ENCODE results near the gene RASA3. TPM values are rescaled to one million over a fixed set of nuclear protein-coding genes. Genes with fewer than 3 reads are reported as not detected.

The RASA3 gene
- total and polyA plus RNA-seq, 11 donors, result 4.8 to 24.2 (median 9.7) TPM

DNA sequence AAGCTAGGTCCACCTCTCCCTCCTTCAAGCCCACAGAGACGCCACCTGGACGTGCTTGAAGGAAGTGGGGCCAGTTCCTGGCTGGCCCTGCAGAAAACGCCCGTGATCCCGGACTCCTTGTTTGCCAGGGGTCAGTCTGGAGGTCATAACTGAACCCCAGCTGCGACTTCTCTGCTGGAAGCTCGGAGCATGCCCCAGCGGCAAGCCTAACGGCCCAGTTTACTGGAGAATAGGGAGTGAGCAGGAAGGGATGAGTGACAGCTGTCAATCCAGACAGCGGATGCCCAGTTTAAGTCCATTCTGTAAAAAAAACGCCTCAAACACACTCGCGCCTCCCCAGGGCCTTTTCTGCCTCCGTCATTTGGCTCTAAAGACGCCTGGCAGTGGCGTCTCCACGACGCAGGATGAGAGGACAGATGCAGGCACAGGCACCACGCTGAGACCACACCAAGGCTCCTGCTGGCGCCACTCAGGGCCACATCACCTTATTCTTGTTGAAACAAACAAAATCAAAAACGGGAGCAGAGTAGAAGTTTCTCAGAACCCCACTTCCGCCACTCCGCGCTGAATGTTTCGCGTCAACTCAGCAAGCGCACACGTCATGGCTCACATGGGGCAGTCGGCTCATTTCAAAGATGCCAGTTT is 57.6 kb downstream of the RASA3 start:
- peak in 3 of 5 donors; percentile 13 to 42 (median 21) for DNase-seq
- ATAC-seq, result no peak
- intact Hi-C loops (cut with DNase I), result no loop called here
- Histone ChIP-seq H3K36me3 (peaks cover 0 to 31% (median 0%) of the 10 kb centered on the region in 9 donors), H3K4me1 (peaks cover 0 to 28% (median 7%) of the 10 kb centered on the region in 12 donors), H3K27me3 (no peaks in the 10 kb centered on the region), H3K27ac (no peak overlapping the region), H3K9me3 (no peaks in the 10 kb centered on the region), H3K4me3 (no peak overlapping the region)
- TF ChIP-seq CTCF (IDR thresholded peaks at IDR 0.05) (no peak), POLR2A (IDR thresholded peaks at IDR 0.05) (no peak)
- WGBS, 4 donors, result 90 to 93% (median 92%) methylated on average over 28 to 29 of the region's 29 CpGs

DNA sequence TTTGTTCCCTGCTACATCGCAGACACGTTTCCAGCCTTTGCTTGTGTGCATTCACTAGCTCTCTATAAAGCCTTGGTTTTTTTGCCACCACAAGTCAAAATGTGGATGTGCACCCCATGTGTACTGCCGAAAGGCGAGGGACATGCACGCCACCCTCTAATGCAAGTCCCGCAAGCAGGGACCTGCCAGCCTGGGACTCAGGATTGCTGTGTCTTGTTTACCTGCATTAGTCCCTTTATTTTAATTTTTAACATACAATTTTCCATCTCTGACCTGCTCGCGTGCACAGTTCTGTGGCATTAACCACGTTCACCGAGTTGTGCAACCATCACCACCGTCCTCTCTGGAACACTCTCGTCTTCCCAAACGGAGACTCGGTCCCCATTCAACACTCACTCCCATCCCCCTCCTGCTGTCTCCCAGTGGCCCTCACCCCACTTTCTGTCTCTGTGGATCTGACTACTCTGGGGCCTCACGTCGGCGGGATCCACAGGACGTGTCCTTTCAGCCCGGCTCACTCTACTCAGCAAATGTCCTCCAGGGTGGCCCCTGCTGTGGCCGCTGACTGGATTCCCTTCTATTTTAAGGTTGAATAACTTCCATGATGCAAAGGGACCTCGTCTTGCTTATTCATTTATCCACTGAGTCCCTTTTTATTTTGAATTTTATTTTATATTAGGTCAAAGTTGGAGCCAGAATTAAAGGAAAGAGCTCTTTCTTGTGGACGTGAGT is 58.4 kb downstream of the RASA3 start:
- Histone ChIP-seq H3K4me3 (no peak overlapping the region), H3K27ac (no peak overlapping the region), H3K27me3 (no peaks in the 10 kb centered on the region), H3K36me3 (peaks cover 0 to 31% (median 0%) of the 10 kb centered on the region in 9 donors), H3K4me1 (peaks cover 0 to 23% (median 7%) of the 10 kb centered on the region in 12 donors), H3K9me3 (no peaks in the 10 kb centered on the region)
- TF ChIP-seq POLR2A (IDR thresholded peaks at IDR 0.05) (no peak), CTCF (IDR thresholded peaks at IDR 0.05) (no peak)
- intact Hi-C loops (cut with DNase I), result no loop called here
- no peak for ATAC-seq
- peak in 2 of 5 donors; percentile 14 to 31 for DNase-seq
- 87 to 92% (median 92%) methylated on average over 22 of the region's 22 CpGs for WGBS, 4 donors

DNA sequence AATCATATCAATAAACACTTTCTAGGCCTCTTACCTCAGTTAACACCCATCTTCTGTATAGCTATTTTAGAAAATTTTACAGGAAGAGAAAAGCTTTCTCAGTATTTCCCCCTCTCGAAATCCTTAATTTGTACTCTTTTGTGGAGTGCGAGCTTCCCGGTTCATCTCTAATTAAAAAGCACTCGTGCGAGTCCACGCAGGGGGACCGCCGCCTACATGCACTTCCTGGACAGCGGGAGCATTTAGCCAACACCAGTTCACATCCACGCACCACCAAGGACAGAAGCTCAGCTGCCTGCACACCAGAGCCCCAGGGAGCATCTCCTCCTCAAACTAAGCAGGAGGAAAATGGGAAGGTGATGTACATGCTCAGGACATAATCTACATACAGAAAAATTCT is 60.0 kb downstream of the RASA3 start:
- H3K4me1 ChIP-seq, result peaks cover 0 to 24% (median 13%) of the 10 kb centered on the region in 12 donors
- no peaks in the 10 kb centered on the region for H3K9me3 ChIP-seq
- peaks cover 0 to 31% (median 0%) of the 10 kb centered on the region in 9 donors for H3K36me3 ChIP-seq
- intact Hi-C loops (cut with DNase I), result no loop called here
- ATAC-seq (no peak), DNase-seq (no peak)
- no peaks in the 10 kb centered on the region for H3K27me3 ChIP-seq
- H3K27ac ChIP-seq, result no peak overlapping the region
- H3K4me3 ChIP-seq, result no peak overlapping the region
- 75 to 87% (median 84%) methylated on average over 10 of the region's 10 CpGs for WGBS, 4 donors
- no peak for TF ChIP-seq CTCF (IDR thresholded peaks at IDR 0.05)
- no peak for TF ChIP-seq POLR2A (IDR thresholded peaks at IDR 0.05)

GRCh38 chr13:114071991-114072390 is 60.4 kb downstream of the RASA3 start:
- Histone ChIP-seq H3K9me3 (no peaks in the 10 kb centered on the region), H3K36me3 (peaks cover 0 to 31% (median 0%) of the 10 kb centered on the region in 9 donors), H3K4me3 (no peak overlapping the region), H3K4me1 (peaks cover 0 to 24% (median 14%) of the 10 kb centered on the region in 12 donors), H3K27ac (no peak overlapping the region), H3K27me3 (no peaks in the 10 kb centered on the region)
- 76 to 80% (median 79%) methylated on average over 14 of the region's 14 CpGs for WGBS, 4 donors
- intact Hi-C loops (cut with DNase I), result no loop called here
- peak in 3 of 5 donors; percentile 10 to 33 (median 22) for DNase-seq
- TF ChIP-seq CTCF (IDR thresholded peaks at IDR 0.05) (no peak), POLR2A (IDR thresholded peaks at IDR 0.05) (no peak)
- ATAC-seq, result no peak
